Measurements from ENCODE around the gene MPO.

MPO gene, protein sequence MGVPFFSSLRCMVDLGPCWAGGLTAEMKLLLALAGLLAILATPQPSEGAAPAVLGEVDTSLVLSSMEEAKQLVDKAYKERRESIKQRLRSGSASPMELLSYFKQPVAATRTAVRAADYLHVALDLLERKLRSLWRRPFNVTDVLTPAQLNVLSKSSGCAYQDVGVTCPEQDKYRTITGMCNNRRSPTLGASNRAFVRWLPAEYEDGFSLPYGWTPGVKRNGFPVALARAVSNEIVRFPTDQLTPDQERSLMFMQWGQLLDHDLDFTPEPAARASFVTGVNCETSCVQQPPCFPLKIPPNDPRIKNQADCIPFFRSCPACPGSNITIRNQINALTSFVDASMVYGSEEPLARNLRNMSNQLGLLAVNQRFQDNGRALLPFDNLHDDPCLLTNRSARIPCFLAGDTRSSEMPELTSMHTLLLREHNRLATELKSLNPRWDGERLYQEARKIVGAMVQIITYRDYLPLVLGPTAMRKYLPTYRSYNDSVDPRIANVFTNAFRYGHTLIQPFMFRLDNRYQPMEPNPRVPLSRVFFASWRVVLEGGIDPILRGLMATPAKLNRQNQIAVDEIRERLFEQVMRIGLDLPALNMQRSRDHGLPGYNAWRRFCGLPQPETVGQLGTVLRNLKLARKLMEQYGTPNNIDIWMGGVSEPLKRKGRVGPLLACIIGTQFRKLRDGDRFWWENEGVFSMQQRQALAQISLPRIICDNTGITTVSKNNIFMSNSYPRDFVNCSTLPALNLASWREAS

DNA sequence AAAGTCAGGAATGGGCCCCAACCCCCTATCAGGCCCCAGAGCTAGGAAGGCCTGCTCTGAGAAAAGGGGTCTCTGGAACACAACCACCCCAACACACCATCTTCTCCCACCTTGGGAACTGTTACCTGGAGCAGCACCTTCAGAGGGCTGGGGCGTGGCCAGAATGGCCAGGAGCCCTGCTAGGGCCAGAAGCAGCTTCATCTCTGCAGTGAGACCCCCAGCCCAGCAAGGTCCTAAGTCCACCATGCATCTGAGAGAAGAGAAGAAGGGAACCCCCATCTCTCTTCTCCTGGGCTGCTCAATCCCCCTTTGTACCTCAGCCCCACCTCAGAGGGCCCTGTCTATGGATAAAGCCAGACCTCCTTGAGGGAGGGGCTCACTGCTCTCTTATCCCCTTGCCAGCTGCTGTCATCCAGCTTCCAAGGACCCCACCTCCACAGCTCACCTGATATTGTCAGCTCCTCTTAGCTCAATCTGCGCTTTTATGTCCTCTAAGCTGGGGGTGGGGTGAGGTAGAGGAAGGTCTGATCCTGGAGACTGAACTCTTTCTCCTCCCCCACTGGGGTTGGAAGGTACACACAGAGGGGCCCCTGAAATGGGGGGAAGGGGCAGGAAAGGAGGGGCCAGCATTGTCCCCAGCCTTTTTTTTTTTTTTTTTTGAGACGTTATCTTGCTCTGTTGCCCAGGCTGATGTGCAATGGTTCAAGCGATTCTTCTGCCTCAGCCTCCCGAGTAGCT is at the start of gene MPO:
MPO (minus strand) TSS at position 456 of the 738 bp plus-strand sequence; CDS start at position 279, 177 bp downstream.
- DNase-seq: no peak

DNA sequence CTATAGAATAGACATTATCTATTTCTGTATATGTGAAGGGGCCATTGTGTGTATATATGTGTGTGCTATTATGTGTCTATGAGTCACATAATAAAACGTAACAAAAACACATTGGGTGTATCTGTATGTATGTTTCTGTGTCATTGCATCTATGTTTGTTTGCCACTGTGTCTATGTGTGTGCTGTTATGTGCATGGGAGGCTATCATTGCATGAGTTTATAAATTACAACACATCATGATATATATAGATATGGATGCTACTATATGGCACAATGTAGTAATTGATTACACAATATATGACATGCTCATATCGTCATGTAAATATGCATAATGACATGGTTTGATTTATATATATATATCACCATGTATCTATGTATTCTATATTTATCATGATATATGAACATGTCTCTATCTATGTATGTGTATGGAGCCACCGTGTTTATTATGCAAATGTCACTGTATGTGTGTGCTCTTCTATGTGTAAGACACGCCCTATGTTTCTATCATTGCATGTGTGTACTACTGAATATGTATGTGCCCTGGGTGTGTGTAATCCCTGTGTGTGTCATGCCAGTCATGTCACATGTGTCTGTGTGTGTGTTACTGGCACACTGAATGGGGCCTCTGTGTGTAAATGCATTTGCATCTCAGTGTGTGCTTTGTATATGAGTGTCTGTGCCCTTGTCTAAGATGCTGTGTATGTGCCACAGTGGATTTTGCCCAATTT is 49.2 kb upstream of the MPO start:
- no peak for DNase-seq

DNA sequence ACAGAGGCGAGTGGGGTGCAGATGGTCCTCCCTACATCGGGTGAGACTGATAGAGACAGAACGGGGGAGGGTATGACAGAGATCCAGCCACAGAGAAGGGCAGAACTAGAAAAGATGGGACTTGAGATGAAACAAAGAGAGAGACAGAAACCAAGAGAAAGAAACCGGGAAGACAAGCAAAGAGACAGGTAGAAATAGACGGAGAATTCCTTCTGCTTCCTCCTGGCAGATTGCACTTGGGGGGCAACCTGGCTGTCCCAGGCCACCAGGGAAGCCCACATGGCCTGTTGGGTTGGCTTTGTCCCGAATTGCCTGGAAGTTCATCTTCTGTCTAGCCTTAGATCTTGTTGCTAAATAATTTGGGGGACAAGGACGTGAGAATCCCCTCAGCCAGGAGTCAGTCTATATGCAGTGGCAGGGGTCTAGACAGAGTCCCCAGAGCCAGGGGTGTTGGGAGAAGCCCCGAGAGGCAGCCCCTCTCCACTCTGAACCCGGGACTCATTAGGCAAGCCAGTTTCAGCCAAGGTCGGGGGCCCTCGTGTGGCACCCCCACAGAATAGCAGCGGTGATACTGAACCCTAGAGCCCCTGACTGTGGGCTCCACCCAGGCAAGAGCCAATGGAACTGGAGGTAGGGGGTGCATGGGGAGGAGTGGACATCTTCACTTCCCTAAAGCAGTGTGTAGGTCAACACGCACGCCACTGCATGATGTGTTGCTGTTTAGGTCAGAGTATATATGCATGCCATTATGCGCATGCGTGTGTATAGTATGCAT is 48.5 kb upstream of the MPO start:
- DNase-seq: no peak

DNA sequence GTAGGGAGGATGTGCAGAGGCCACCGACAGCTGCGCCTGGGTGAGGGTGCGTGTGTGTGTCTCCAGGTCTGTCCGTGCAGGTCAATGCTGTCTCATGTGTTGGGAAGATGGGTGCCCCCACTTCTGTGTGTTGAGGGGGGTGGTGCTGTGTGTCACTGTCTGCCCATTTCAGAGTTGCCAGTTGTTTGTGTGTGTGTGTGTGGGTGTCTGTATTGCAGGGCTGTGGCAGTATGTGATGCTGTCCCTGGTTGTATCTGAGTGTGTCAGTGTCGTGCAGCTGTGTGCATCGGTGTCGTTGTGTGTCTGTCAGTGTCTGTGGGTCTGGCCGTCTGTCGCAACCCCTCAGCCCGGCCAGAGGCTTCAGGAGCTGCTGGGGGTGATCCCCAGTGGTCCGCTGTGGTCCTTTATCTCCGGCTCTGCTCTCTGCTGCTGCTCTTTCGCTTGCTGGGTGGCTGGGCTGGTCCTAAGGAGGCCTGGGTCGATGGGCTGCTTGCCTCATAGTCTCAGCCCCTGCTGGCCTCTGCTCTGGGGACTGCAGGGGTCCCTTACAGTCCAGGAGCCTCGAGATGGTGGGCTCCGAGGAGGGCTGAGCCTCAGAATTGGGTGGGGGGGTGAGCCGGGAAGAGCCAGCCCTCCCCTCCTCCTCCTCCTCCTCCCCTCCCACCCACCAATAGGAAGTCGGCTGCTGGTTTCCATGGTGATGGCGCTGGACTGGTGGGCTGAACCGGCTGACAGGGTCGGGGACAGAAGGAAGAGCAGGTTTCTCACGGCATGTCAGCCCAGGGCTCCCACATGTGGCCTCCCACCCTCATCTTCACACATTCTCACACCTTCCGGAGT is 47.7 kb upstream of the MPO start, which contains the start of gene TSPOAP1:
TSPOAP1 (minus strand) TSS at position 601 of the 840 bp plus-strand sequence. CDS start 875 bp downstream, outside the sequence.
- DNase-seq: no peak

DNA sequence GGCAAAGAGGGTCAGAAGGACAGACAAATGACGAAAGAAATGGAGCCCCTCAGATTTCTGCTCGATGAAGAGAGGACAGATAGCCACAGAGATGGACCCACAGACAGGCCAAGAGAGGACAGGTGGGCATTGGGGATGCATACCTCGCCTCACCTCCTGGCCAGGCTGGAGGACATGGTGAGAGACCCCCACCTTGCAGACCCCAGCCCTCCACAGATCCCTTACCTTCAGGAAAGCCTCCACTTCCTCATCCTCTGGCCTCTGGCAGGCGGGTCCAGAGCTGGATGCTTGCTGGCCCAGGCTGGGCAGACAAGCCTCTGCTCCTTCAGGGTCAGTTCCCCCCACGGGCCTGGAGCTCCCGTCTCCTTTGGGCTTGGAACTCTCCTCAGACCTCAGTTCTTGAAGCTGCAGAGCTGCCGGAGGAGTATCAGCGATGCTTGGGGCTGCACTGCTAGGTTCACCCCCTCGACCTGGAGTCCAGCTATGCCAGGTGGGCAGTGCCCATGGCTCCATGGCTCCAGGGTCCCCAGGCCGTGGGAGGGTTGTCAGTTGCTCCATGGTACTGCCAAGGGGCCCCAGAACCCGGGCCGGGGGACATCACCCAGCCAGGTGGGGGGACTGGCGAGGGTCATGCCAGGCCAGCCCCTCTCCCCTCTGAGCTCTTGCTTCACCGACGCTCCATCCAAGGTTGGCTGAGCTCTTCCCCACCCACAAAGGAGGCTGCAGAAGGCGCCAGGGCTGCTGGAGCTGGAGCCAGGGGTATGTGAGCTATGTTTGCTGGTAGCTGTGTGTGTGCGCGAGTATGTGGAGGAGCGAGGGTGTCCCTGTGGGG is 46.8 kb upstream of the MPO start:
- DNase-seq: no peak

DNA sequence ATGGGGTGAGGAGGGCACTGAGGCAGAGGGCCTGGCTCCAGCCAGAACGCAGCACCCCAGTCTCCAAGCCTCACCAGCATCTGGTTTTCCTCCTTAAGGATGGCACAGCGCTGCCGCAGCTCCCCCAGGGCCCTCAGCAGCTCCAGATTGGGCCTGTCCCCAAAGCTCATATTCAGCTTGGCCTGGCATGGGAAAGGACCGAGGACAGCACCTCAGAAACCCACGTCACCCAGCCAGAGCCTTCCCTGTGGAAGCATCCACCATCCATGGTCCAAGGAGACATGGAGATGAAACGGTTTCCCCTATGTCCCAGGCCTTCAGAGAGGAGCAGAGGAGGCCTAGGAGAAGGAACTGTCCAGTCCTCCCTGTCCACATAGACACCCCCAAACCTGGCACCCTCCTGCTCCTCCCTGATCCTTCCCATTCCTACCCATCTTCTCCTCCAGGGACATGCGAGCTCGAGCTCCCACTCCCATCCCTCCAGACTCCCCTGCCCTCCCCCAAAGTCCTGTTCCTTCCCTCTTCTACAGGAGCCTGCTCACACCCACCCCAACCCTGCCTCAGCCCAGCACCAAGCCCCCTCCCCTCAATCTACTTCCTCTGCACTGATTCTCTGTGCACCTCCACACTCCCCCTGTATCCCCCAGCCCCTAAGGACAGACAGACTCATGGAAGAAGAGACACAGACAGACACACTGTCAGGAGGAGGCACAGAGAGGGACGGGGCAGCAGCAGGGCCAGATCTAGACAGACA is 46.1 kb upstream of the MPO start:
- DNase-seq: no peak

DNA sequence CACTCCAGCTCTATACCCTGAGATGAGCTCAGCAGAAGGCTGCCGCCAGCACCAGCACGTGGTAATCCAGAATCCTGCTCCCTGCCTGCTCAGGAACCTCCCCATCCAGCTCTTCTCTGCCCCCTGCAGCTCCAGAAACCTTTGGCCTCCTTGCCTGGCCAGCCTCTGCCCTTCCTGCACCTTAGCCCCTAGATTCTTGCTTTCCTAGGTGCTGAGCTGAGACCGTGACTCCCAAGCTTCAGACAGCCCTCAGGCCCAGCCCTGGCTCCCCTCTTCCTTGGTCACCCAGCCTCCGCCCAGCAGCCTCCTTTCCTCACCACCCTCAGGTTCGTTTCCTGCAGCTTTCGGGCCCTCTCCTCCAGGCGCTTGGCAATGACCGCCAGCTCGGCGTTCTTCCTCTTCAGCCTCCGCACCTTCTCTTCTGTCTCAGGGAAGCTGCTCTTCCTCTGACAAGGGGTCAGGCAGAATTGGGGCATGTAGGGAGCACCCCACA is 45.3 kb upstream of the MPO start:
- no peak for DNase-seq

DNA sequence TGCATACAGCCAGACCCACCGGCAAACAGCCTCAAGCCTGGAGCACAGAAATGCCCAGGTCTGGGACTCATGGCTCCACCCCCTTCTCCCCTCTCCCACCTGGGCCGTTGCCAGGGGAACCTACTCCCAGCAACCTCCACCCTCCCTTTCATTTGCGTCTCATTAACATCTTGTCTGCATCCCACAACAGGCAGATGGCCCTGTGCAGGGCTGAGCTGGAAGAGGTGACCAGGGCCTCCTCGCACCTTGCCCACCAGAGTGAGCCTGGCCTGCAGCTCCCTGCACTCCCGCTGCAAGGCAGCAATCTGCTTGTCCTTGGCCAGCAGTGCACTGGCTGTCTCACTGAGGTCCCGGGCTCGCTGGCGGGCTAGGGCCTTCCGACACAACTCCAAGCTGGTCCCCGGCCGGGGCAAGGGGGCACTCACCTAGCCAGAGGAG is 44.6 kb upstream of the MPO start:
- peak; percentile 65 for DNase-seq

DNA sequence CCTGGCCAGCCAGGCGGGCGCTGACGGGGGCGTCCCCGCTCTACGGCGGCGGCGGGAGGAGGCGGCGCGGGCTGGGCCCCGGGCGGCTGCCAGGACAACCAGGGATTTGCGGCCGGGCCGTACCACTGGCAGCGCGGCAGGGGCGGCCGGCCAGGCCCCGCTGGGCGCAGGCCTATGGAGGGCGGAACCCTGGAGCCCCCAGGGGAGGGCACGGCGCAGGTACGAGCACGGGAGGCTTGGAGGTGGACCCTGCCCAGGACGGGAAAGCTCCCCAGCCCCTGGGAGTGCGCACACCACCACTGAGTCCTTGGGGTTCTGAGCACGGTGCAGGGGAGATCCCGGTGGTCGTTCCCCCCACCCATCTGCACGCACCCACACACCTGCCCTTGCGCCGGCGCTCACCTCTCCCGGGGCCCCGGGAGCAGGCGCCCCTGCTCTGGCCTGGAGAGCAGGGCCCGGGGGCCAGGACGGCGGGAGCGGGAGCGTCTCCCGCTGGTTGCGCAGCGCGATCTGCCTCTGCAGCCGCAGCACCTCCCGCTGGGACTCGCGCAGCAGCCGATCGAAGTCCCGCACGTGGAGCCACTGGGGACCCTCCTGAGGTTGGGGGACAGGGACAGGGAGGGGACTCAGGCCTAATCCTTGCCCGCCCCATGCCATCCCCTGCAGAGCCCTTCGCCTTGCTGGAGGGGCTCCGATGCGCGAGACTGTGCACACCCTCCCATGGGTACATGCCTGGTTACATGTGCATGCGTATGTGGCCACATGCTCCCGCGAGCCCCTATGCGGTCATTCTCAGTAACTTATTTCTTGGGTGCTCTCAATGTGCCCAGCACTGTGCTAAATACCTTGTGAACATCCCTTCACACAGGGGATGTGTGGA is 43.9 kb upstream of the MPO start:
- peak; percentile 54 for DNase-seq

DNA sequence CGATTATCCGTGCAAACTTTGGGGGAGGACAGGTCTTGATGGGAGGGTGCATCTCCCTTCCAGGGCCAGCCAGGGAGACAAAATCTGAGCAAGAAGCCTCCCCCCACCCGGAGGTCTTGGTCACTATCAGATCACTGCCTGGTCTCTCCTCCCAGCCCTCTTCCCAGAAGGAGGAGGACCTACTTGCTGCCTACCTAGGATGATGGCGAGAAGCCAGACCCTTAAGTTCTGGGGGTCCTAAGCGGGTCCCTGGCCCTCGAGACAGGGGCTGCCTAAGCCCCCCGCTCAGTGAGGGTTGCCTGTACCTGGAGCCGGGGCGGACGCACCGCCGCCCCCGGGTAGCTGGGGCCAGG is 43.3 kb upstream of the MPO start:
- DNase-seq: no peak

DNA sequence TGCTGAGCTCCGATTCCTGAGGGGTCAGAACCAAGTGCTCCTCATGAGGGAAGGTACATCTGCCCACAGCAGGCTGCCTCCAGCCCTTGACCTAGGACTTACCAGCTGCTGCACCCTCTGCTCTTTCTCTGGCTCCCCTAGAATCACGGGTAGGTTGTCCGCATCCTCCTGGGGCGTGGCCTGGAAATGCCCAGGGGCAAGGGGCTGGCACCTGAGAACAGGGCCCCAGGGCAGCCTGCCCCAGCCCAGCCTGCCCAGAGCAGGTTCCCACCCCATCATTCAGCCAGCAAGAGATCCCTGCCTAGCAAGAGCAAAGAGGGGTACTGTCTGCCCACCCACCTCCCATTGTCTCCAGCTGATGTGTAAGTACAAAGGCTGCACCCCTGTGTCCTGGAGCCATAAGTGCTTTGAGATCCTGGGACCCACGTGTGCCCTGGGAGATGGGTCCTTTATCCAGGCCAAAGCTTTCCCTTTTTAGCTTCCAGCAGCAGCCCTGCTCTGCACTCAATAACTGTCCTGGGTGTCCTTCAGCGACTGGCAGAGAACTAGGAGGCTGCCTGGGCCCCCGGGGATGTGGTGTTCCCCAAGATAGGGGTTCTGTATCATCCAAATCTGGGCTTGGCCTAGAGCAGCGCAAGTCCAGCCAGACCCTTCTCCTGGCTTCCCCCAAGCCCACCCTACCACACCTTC is 42.8 kb upstream of the MPO start:
- DNase-seq: no peak

DNA sequence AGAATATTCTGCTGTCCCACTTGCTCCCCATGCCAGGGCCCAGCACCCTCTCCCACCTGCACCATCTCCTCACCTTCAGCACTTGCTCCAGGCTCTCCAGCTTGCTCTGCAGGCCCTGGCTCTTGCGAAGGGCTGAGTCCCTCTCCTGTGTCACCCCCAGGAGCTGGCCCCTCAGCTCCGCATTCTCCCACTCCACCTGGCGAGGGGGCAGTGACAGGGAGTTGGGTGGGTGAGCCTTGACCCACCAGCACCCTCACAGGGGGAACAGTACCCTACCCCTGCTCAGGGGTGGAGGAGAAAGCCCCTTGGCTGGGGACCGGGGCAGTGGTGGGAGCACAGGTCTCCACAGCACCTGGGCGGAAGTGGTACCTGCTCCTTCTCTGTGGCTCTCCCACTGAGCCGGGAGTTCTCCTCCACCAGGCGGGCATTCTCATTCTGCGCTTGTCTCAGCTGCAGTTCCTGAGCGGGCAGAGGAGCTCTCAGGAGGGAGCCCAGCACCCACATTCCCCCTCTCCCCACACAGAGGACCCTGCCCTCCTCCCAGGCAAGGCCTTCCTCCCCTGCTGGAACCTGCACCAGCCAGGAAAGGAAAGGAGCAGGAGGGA is 41.9 kb upstream of the MPO start:
- no peak for DNase-seq

DNA sequence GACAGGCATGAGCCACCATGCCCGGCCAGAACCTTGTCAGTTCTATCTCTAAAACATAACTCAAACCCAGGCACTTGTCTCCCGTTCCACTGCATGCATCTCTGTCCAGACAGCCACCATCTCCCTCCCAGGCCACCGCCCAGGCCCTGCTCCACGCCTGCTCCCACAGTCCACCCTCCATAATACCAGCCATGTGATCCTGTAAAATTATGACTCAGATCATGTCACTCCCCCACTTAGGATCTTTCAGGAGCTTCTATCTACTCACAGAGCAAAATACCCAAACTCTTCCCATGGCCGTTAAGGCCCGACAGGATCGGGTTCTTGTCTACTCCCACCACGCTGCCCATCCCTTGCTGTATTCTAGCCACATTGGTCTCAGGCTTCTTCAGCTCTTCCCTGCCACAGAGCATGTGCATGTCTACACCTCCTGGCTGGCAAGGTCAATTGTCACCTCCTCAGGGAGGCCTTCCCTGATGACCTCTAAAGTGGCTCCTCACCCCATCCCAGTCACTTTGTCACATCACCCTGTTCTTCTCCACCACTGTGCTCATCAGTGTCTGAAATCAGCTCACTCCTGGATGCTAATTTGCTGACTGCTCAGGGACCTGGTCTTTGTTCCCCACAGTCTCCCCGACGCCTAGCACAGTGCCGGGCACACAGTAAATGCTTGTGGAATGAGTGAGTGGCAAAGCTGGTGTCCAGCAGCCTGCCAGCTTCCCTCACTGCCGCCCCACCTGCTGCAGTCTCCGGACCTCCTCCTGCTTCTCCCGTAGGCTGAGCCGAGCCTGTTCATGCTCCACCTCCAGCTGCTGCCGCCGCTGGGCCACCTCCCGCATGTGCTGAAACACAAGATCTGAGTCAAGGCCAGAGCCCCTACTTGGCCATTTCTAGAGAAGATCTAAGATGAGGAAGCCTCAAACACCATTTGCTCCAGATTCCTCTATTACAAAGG is 41.1 kb upstream of the MPO start:
- no peak for DNase-seq

DNA sequence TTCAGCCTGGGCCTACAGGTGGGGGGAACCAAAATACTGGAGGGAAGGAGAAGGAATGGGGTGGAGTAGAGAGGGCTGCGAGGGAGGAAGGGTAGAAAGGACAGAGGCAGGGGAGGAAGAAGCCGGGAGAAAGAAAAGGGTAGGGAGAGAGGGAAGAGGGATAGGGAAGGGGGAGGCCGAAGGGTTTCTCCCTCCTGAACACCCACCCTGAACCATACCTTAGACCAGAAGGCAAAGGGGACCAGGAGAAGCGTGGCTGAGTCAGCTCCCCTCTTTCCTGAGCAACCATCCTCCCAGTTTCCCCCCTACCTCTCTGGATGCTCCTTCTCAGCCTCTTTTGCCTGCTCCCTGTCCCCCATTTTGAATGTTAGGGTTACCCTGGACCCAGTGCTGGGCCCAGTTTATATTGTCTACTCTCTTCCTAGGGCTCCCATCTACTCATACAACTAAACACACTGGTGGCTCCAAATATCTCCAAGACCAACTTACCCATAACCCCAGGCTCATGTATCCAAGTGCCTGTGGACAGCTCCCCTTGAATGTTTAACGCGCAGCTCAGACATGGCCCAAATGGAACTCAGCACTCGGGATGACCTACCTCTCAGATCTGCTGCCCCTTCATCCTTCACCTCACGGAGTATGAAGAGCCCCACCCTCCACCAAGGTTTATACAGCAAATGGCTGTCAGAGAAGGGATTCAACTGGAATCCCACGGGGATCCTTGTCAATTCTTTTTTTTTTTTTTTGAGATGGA is 40.0 kb upstream of the MPO start:
- no peak for DNase-seq

DNA sequence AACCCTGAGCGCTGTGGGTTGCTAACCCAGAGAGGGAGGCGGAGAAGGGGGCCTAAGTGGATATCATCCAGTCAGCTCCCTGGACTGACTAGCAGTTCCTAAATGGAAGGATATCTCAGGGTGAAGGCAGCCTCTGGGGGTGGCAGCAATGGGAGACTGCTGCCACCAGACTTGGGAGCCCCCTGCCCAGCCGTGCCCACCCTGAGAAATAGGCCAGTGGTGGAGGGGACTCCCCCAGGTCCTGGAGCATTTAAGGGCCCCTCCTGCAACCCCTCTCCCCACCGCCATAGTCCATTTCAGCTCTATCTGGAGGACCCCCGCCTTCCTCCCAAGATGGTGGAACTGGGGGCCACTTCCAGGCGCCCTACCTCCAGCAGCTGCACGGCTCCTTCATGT is 39.4 kb upstream of the MPO start:
- DNase-seq: no peak
